NAMALWA (cell line): ENCODE data around the gene HHAT.
A peak's percentile ranks its signal among the peaks of the same experiment; 100 is the strongest.
"Not testable (repeated sequence)": the region's sequence is repeated elsewhere in the genome, so short reads cannot be mapped to it uniquely, and the experiment has no call there.

Source experiments
- DNase-seq: peaks from one replicate; pipeline ENCODE4 v3.0.0-alpha.2; 2015; ENCODE audit warnings: low spot score

The HHAT gene

GRCh38 chr1:210397681-210398080, 69.0 kb downstream of the HHAT start:
- DNase-seq, result no peak

- DNase-seq, result no peak
Measured at GRCh38 chr1:210398466-210398865, 69.8 kb downstream of the HHAT start.

GRCh38 chr1:210400043-210400840, 71.5 kb downstream of the HHAT start:
- DNase-seq, result peak; percentile 57

- no peak for DNase-seq
Measured at GRCh38 chr1:210402560-210402959, 73.9 kb downstream of the HHAT start.

- DNase-seq, result no peak
Measured at GRCh38 chr1:210405316-210405715, 76.6 kb downstream of the HHAT start.

GRCh38 chr1:210406341-210406740, 77.6 kb downstream of the HHAT start:
- DNase-seq, result not testable (repeated sequence)

- DNase-seq, result peak; percentile 74
Measured at GRCh38 chr1:210407207-210407886, 78.6 kb downstream of the HHAT start.

GRCh38 chr1:210407887-210408252, 79.2 kb downstream of the HHAT start:
- no peak for DNase-seq

- no peak for DNase-seq
Measured at GRCh38 chr1:210412240-210412639, 83.5 kb downstream of the HHAT start.

- DNase-seq, result no peak
Measured at GRCh38 chr1:210413951-210414350, 85.2 kb downstream of the HHAT start.

GRCh38 chr1:210415846-210416448, 87.2 kb downstream of the HHAT start:
- DNase-seq, result peak; percentile 4

- no peak for DNase-seq
Measured at GRCh38 chr1:210416681-210417080, 88.0 kb downstream of the HHAT start.

- DNase-seq, result no peak
Measured at GRCh38 chr1:210417881-210418280, 89.2 kb downstream of the HHAT start.

GRCh38 chr1:210418863-210419650, 90.4 kb downstream of the HHAT start:
- DNase-seq, result no peak

- DNase-seq, result not testable (repeated sequence)
Measured at GRCh38 chr1:210426696-210427095, 98.0 kb downstream of the HHAT start.

GRCh38 chr1:210428696-210429095, 100.0 kb downstream of the HHAT start:
- no peak for DNase-seq

- no peak for DNase-seq
Measured at GRCh38 chr1:210434223-210434622, 105.5 kb downstream of the HHAT start.

- DNase-seq, result no peak
Measured at GRCh38 chr1:210437111-210437510, 108.4 kb downstream of the HHAT start.

GRCh38 chr1:210437781-210438180, 109.1 kb downstream of the HHAT start:
- no peak for DNase-seq

GRCh38 chr1:210438928-210439841, 110.5 kb downstream of the HHAT start:
- DNase-seq, result no peak

- no peak for DNase-seq
Measured at GRCh38 chr1:210440081-210440480, 111.4 kb downstream of the HHAT start.
